Stimulated activated CD8-positive, alpha-beta memory T cell treated with anti-CD3 and anti-CD28 coated beads, Interleukin-7, amount 100 ng/mL, for 4 hours (primary cell): ENCODE data around the gene CFAP161.
"Not testable (repeated sequence)": the region's sequence is repeated elsewhere in the genome, so short reads cannot be mapped to it uniquely, and the experiment has no call there.

Source experiments
- DNase-seq, 2 donors: peaks; one replicate each; pipeline ENCODE4 v3.0.0-alpha.2; 2020; ENCODE audit warnings: low read depth in 2 of 2

CFAP161 gene

GRCh38 chr15:81107889-81108288, 26.2 kb upstream of the CFAP161 start:
- DNase-seq: no peak

- no peak for DNase-seq
Measured at GRCh38 chr15:81108427-81108826, 25.6 kb upstream of the CFAP161 start.

- DNase-seq: no peak
Measured at GRCh38 chr15:81111018-81111417, 23.1 kb upstream of the CFAP161 start.

GRCh38 chr15:81111510-81112470, 22.3 kb upstream of the CFAP161 start:
- DNase-seq: no peak

- no peak for DNase-seq
Measured at GRCh38 chr15:81113204-81113657, 20.8 kb upstream of the CFAP161 start.

GRCh38 chr15:81113861-81114291, 20.2 kb upstream of the CFAP161 start:
- DNase-seq: no peak

- no peak for DNase-seq
Measured at GRCh38 chr15:81115054-81115939, 18.8 kb upstream of the CFAP161 start.

GRCh38 chr15:81117136-81117535, 16.9 kb upstream of the CFAP161 start:
- no peak for DNase-seq

- no peak for DNase-seq
Measured at GRCh38 chr15:81117581-81117980, 16.5 kb upstream of the CFAP161 start.

GRCh38 chr15:81118361-81118760, 15.7 kb upstream of the CFAP161 start:
- no peak for DNase-seq

GRCh38 chr15:81120069-81120468, 14.0 kb upstream of the CFAP161 start:
- no peak for DNase-seq

- no peak for DNase-seq
Measured at GRCh38 chr15:81126892-81127291, 7.2 kb upstream of the CFAP161 start.

GRCh38 chr15:81141478-81141877, 7.4 kb downstream of the CFAP161 start:
- not testable (repeated sequence) for DNase-seq

GRCh38 chr15:81146006-81146405, 11.9 kb downstream of the CFAP161 start:
- DNase-seq: no peak

- DNase-seq: no peak
Measured at GRCh38 chr15:81146466-81146865, 12.4 kb downstream of the CFAP161 start.

- no peak for DNase-seq
Measured at GRCh38 chr15:81151389-81151788, 17.3 kb downstream of the CFAP161 start.

- no peak for DNase-seq
Measured at GRCh38 chr15:81152339-81152738, 18.3 kb downstream of the CFAP161 start.

GRCh38 chr15:81152799-81153198, 18.7 kb downstream of the CFAP161 start:
- no peak for DNase-seq

GRCh38 chr15:81155375-81156218, 21.5 kb downstream of the CFAP161 start:
- DNase-seq: no peak

- no peak for DNase-seq
Measured at GRCh38 chr15:81156324-81156723, 22.3 kb downstream of the CFAP161 start.

GRCh38 chr15:81157195-81157938, 23.3 kb downstream of the CFAP161 start:
- DNase-seq: no peak
